OCI-LY1 (cell line): ENCODE data around the gene GNG7.

Source experiments
- H2AFZ ChIP-seq: fragments of 200-600 bp; sonication (generic), shearing (Covaris generic); 2 replicates; pipeline ENCODE4 v1.6.0; 2014; ENCODE audit warnings: antibody characterized with exemption, mild to moderate bottlenecking, low read length
- H3F3A ChIP-seq: fragments of 200-600 bp; sonication (generic), shearing (Covaris generic); 2 replicates; pipeline ENCODE4 v1.6.0; 2014; ENCODE audit warnings: mild to moderate bottlenecking, antibody characterized with exemption, low read length, moderate library complexity; ENCODE audit not compliant: insufficient read depth
- H3K27ac ChIP-seq: fragments of 200-600 bp; sonication (generic); 2 replicates; pipeline ENCODE4 v1.5.1; 2014; ENCODE audit warnings: low read length, mixed run types, mild to moderate bottlenecking, low read depth; ENCODE audit not compliant: poor library complexity, severe bottlenecking
- H3K27me3 ChIP-seq: fragments of 200-600 bp; sonication (generic); 2 replicates; pipeline ENCODE4 v1.6.0; 2014; ENCODE audit warnings: antibody characterized with exemption, mild to moderate bottlenecking, low read length, moderate library complexity; ENCODE audit not compliant: insufficient read depth
- H3K36me3 ChIP-seq: fragments of 200-600 bp; sonication (generic); 2 replicates; pipeline ENCODE4 v1.6.1; 2014; ENCODE audit warnings: mild to moderate bottlenecking, antibody characterized with exemption, low read length, moderate library complexity, mixed read lengths; ENCODE audit not compliant: insufficient read depth
- H3K4me1 ChIP-seq: fragments of 200-600 bp; sonication (generic); 2 replicates; pipeline ENCODE4 v1.5.1; 2014; ENCODE audit warnings: mild to moderate bottlenecking, low read length, moderate library complexity; ENCODE audit not compliant: insufficient read depth, severe bottlenecking
- H3K4me2 ChIP-seq: fragments of 200-600 bp; sonication (generic), shearing (Covaris generic); 2 replicates; pipeline ENCODE4 v1.6.1; 2014; ENCODE audit warnings: low read length
- H3K4me3 ChIP-seq: fragments of 200-600 bp; sonication (generic); 2 replicates; pipeline ENCODE4 v1.5.1; 2014; ENCODE audit warnings: low read length, low read depth, mild to moderate bottlenecking, mixed read lengths; ENCODE audit not compliant: poor library complexity, severe bottlenecking
- H3K79me2 ChIP-seq: fragments of 200-600 bp; shearing (Covaris generic); 2 replicates; pipeline ENCODE4 v1.6.1; 2016; ENCODE audit warnings: mixed run types, low read length, mixed read lengths; ENCODE audit not compliant: insufficient read depth
- H3K9ac ChIP-seq: fragments of 200-600 bp; sonication (generic), shearing (Covaris generic); 2 replicates; pipeline ENCODE4 v1.6.1; 2014; ENCODE audit warnings: mild to moderate bottlenecking, low read length, mixed read lengths
- H3K9me2 ChIP-seq: fragments of 200-600 bp; sonication (generic), shearing (Covaris generic); 2 replicates; pipeline ENCODE4 v1.6.1; 2014; ENCODE audit warnings: low read depth, mild to moderate bottlenecking, low read length, mixed read lengths
- H3K9me3 ChIP-seq: fragments of 200-600 bp; shearing (Covaris generic); 2 replicates; pipeline ENCODE4 v1.6.1; 2014; ENCODE audit warnings: low read length, mixed read lengths
- H4K20me1 ChIP-seq: fragments of 200-600 bp; sonication (generic), shearing (Covaris generic); 2 replicates; pipeline ENCODE4 v1.6.0; 2016; ENCODE audit warnings: mild to moderate bottlenecking, low read length; ENCODE audit not compliant: insufficient read depth
- EZH2 ChIP-seq: fragments of 200-600 bp; sonication (generic), shearing (Covaris generic); IDR thresholded peaks from 2 replicates; pipeline ENCODE4 v1.8.0; 2017; ENCODE audit warnings: borderline replicate concordance, mixed run types, mild to moderate bottlenecking, antibody characterized with exemption, low read length, moderate library complexity, mixed read lengths
- TF ChIP-seq, protein P1 (sequence below): fragments of 200-600 bp; sonication (generic), shearing (Covaris generic); IDR thresholded peaks from 2 replicates; pipeline ENCODE4 v1.5.1; 2017; ENCODE audit warnings: mild to moderate bottlenecking, antibody characterized with exemption, low read length, moderate library complexity, mixed read lengths

GNG7 gene

DNA sequence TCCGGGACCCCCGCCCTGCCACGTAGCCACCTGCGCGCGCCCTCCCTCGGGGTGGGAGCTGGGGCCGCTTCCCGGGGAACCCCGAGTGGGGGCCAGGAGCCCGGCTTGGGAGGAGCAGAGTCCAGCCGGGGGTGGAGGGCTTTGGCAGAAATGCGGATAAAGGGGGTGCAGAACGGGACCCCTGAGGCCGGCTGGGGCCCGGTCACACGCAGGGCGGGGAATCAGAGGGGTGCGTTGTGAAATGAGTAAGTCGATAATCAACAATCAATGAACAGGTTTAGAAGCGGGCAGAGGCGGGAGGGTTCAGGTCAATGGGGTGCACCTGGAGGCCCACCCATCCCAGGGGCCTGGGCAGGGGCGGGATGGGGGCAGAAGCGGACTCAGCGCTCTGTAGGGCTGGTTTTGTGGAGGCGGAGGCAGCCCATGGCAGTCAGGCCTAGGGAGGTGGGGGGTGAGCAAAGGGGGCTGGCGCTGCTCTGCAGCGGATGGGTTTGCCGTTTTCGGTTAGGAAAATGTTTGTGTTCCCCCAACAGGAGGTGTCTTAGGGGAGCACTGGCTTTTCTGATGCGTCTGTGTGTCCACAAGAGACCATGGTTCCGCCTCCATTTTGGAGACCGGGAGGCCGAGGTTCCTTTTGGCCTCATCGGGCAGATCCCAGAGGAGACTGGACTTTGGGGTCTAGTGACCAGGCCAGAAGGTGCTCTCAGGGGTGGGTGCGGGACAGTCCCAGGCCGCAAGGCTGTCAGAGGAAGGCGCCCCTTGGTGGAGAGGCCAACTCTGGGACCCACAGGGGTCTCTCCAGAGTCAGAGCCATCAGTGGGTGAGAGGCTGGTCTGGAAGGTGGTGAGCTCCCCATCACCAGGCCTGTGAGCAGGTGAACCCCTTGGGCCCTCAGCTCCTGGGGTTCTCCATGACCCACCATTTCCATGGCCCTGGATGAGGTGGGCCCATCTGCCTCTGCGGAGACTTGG lies 19.4 kb upstream of the GNG7 start:
- H3K27me3 ChIP-seq: peaks cover 5% of the 10 kb centered on the region; the same call in 1 of the 2 replicates
- no peak overlapping the region for H3K27ac ChIP-seq
- TF ChIP-seq EZH2: no peak
- TF ChIP-seq, protein P1, sequence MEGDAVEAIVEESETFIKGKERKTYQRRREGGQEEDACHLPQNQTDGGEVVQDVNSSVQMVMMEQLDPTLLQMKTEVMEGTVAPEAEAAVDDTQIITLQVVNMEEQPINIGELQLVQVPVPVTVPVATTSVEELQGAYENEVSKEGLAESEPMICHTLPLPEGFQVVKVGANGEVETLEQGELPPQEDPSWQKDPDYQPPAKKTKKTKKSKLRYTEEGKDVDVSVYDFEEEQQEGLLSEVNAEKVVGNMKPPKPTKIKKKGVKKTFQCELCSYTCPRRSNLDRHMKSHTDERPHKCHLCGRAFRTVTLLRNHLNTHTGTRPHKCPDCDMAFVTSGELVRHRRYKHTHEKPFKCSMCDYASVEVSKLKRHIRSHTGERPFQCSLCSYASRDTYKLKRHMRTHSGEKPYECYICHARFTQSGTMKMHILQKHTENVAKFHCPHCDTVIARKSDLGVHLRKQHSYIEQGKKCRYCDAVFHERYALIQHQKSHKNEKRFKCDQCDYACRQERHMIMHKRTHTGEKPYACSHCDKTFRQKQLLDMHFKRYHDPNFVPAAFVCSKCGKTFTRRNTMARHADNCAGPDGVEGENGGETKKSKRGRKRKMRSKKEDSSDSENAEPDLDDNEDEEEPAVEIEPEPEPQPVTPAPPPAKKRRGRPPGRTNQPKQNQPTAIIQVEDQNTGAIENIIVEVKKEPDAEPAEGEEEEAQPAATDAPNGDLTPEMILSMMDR: no peak
- H3K9me2 ChIP-seq: no peaks in the 10 kb centered on the region
- no peaks in the 10 kb centered on the region for H3K79me2 ChIP-seq
- H3K9me3 ChIP-seq: no peaks in the 10 kb centered on the region
- no peaks in the 10 kb centered on the region for H3F3A ChIP-seq
- H3K9ac ChIP-seq: no peak overlapping the region
- no peaks in the 10 kb centered on the region for H4K20me1 ChIP-seq
- H3K4me3 ChIP-seq: no peak overlapping the region
- H3K4me1 ChIP-seq: no peaks in the 10 kb centered on the region
- no peak overlapping the region for H2AFZ ChIP-seq
- H3K36me3 ChIP-seq: no peaks in the 10 kb centered on the region
- H3K4me2 ChIP-seq: no peak overlapping the region

DNA sequence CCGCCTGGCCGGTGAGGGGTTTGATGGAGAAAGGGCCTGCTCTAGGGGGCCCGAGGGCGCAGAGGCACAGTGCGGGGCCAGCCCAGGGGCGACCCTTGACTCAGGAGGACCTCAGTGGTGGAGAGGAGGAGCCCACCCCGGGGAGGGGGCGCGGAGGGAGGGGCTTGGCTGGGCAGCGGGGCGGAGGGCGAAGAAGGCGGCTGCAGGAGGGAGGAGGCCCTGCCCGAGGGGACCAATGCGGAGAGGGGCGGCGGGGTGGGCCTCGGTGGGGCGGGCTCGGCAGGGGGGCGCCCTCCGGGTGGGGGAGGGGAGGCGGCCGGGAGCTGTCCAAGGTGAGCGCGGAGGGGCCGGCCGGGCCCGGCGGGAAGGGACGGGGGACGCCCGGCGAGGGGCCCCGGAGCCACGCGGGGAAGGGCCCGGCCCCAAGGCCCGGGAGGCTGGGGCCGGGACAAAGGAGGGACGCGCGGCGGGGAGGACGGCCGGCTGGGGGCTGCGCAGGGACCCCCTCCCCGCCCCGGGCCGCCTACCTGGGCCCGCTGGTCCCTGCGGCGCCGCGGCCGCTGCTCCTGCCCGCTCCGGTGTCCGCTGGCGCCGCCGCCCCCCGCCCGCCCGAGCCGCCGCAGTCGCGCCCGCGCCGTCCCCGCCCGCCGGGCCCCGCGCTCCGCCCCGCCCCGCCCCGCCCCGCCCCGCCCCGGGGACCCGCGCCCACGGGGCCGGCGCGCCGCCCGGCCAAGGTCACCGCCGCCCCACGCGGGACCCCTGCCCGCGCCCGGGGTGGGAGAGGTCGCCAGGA lies 18.5 kb upstream of the GNG7 start, which contains the start of gene DIRAS1:
DIRAS1 (minus strand) TSS at position 596 of the 793 bp plus-strand sequence. CDS start 3,566 bp downstream, outside the sequence.
- H3K9ac ChIP-seq: no peak within 1 kb of the TSS
- no peak within 1 kb of the TSS for H2AFZ ChIP-seq
- H3K27me3 ChIP-seq: no peaks in the 10 kb centered on the region; the same call in 1 of the 2 replicates
- TF ChIP-seq, protein P1: no peak
- TF ChIP-seq EZH2: no peak
- H3K9me3 ChIP-seq: no peaks in the 10 kb centered on the region
- no peaks in the 10 kb centered on the region for H3K4me1 ChIP-seq
- no peaks in the 10 kb centered on the region for H3K79me2 ChIP-seq
- H3K27ac ChIP-seq: no peak within 1 kb of the TSS
- H3F3A ChIP-seq: no peaks in the 10 kb centered on the region
- no peak within 1 kb of the TSS for H3K4me2 ChIP-seq
- H3K36me3 ChIP-seq: no peaks in the 10 kb centered on the region; the same call in 1 of the 2 replicates
- H4K20me1 ChIP-seq: no peaks in the 10 kb centered on the region
- H3K4me3 ChIP-seq: no peak within 1 kb of the TSS
- no peaks in the 10 kb centered on the region for H3K9me2 ChIP-seq

DNA sequence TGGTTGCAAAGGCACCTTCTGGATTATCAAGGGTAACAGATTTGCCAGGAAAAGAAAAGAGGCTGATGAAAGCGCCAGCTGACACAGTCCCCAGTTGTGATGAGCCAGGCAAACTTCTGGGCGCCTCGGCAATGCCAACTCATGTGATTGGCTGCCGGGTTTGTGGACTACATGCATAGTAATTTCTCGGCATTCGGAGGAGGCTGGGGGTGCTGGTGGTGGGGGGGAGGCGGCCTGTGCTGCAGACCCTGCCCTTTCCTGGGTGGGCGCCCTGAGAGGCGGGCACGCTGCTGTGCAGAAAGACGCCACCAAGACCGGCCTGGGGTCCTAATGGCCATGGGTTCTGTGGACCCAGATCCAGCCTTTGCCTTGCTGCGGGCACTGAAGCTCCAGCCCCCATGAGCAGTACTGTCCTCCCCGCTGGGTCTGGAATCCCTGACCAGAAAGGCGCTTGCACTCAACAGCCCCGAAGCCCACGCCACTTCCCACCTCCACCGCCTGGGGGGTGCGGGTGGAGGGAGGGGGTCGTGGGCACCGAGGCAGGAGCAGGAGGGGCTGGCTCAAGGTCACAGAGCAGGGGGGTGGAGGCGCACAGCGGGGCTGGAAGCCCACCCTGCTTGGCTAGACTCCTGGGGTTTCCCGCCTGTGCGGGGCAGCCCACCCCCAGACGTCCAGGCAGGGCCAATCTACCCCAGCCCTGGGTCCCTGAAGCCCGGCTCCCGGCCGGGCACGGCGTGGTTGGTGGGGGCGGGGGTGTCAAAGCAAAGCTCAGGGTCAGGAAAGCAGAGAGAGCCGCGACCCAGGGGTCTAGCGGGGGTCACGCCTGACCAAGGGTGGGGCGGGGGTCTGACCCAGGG lies 17.7 kb upstream of the GNG7 start:
- Histone ChIP-seq H3F3A (no peaks in the 10 kb centered on the region), H3K9ac (no peak overlapping the region), H3K4me1 (no peaks in the 10 kb centered on the region), H4K20me1 (no peaks in the 10 kb centered on the region), H3K4me2 (no peak overlapping the region), H3K9me2 (no peaks in the 10 kb centered on the region), H3K4me3 (no peak overlapping the region), H3K79me2 (no peaks in the 10 kb centered on the region), H3K9me3 (peaks cover 4% of the 10 kb centered on the region), H3K27ac (no peak overlapping the region), H3K36me3 (no peaks in the 10 kb centered on the region; the same call in 1 of the 2 replicates), H3K27me3 (peaks cover 5% of the 10 kb centered on the region; the same call in 1 of the 2 replicates), H2AFZ (no peak overlapping the region)
- TF ChIP-seq, protein P1: no peak
- TF ChIP-seq EZH2: no peak
